ENCODE results near the gene CDH13. TPM values are rescaled to one million over a fixed set of nuclear protein-coding genes. Genes with fewer than 3 reads are reported as not detected.

CDH13 gene
- total and polyA plus RNA-seq, 10 of the 15 experiments (the other 5 are each of a cell fraction or from before 2014, with no cell fraction given), result under 0.01 to 0.05 TPM; not detected in 8

GRCh38 chr16:82730901-82731300 lies 104.1 kb downstream of the CDH13 start:
- 0 out of 2 replicates have a peak, but pooled peaks cover 2% of the 10 kb centered on the region for H3K4me1 ChIP-seq (ENCODE audit: control insufficient read depth, insufficient read depth, low read length)
- DNase-seq (ENCODE audit: low read depth, low spot score) (no peak), ATAC-seq (no peak), FAIRE-seq (no peak)
- WGBS (ENCODE audit: insufficient coverage, insufficient replicate concordance, low lambda C conversion rate, missing lambda C conversion rate), result 74% methylated on average over 2 of the region's 2 CpGs
- ChIA-PET POLR2A (no interaction called here), SMC1A (ENCODE audit: uncharacterized antibody, unreplicated experiment) (interaction anchor here (1.3 kb wide), 1 partner anchor 13 kb away, joined by 4 read pairs; no protein-coding TSS in a partner anchor), RAD21 (ENCODE audit: unreplicated experiment) (no interaction called here), CTCF (interaction anchor here (1.3 kb wide), 1 partner anchor 81 kb away, joined by 4 read pairs; no protein-coding TSS in a partner anchor)
- H3K4me2 ChIP-seq (ENCODE audit: control insufficient read depth, insufficient read depth), result no peak overlapping the region
- H3K27ac ChIP-seq (ENCODE audit: control insufficient read depth, insufficient read depth), result no peak overlapping the region
- BruUV-seq (replicated peaks), result no TSS peak
- no peak overlapping the region for H2AFZ ChIP-seq (ENCODE audit: control insufficient read depth, low read depth, low read length)
- no peaks in the 10 kb centered on the region for H4K20me1 ChIP-seq (ENCODE audit: control insufficient read depth, insufficient read depth)
- TF ChIP-seq ATF3 (IDR thresholded peaks at IDR 0.05; ENCODE audit: borderline replicate concordance, extremely low read depth, low read depth, low read length) (no peak), ASH2L (IDR thresholded peaks at IDR 0.05; ENCODE audit: borderline replicate concordance, low read depth) (no peak), JUNB (IDR thresholded peaks at IDR 0.05) (no peak), CHD4 (IDR thresholded peaks at IDR 0.05) (no peak), GATAD2B (conservative IDR thresholded peaks at IDR 0.05; ENCODE audit: low read depth) (no peak), SMARCA5 (IDR thresholded peaks at IDR 0.05) (no peak)
- TF ChIP-seq, protein P1, sequence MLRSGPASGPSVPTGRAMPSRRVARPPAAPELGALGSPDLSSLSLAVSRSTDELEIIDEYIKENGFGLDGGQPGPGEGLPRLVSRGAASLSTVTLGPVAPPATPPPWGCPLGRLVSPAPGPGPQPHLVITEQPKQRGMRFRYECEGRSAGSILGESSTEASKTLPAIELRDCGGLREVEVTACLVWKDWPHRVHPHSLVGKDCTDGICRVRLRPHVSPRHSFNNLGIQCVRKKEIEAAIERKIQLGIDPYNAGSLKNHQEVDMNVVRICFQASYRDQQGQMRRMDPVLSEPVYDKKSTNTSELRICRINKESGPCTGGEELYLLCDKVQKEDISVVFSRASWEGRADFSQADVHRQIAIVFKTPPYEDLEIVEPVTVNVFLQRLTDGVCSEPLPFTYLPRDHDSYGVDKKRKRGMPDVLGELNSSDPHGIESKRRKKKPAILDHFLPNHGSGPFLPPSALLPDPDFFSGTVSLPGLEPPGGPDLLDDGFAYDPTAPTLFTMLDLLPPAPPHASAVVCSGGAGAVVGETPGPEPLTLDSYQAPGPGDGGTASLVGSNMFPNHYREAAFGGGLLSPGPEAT (IDR thresholded peaks at IDR 0.05; ENCODE audit: low read depth), result no peak
- in situ Hi-C loops (cut with MboI), result no loop called here
- H3K9me3 ChIP-seq (replicated peaks; ENCODE audit: control insufficient read depth, insufficient read depth, low read length), result peaks cover 14% of the 10 kb centered on the region
- H3K9ac ChIP-seq (ENCODE audit: control insufficient read depth, insufficient read depth, low read length), result no peak overlapping the region
- no peak overlapping the region for H3K4me3 ChIP-seq
- no peaks in the 10 kb centered on the region for H3K27me3 ChIP-seq (replicated peaks in 1 of 2; ENCODE audit: control insufficient read depth in 2 of 2, insufficient read depth in 2 of 2, low read length in 1 of 2)
- no peaks in the 10 kb centered on the region for H3K36me3 ChIP-seq (ENCODE audit: control insufficient read depth in 2 of 2, insufficient read depth in 2 of 2, low read length in 1 of 2)
- intact Hi-C loops (cut with micrococcal nuclease; ENCODE audit: unreplicated experiment), result no loop called here
- H3K79me2 ChIP-seq (ENCODE audit: control insufficient read depth, insufficient read depth, low read length), result no peaks in the 10 kb centered on the region
